HG02642 (cell line): ENCODE measurements around the gene PDXK.

ENCODE experiments used
- ATAC-seq: cut with Tn5 transposase; IDR thresholded peaks from one replicate; pipeline ENCODE4 v1.9.1; 2021; ENCODE audit warnings: mild to moderate bottlenecking; ENCODE audit not compliant: unreplicated experiment, poor library complexity

Gene PDXK

DNA sequence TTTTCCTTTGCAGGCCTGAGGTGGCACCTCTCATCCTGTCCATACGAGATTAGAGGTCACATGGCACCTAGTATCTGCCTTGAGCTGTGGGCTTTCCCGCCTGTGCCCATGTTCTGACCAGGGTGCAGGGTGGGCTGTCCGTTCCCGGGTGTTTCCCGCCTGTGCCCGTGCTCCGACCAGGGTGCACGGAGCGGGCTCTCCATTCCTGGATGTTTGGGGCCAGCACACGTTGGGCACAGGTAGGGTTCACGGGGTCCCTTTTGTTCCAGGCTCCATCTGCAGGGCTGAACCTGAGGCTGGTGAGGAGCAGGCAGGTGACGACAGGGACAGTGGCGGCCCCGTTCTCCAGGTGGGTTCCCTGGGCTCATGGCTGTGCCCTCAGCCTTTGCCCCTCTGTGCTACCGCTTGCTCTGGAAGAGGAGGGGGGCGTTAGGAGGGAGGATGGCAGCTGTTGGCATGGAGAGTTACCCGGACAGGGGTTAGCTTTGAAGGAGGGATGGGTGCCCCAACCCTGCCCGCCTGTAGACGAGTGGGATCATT lies 80.4 kb downstream of the PDXK start:
- no peak for ATAC-seq

DNA sequence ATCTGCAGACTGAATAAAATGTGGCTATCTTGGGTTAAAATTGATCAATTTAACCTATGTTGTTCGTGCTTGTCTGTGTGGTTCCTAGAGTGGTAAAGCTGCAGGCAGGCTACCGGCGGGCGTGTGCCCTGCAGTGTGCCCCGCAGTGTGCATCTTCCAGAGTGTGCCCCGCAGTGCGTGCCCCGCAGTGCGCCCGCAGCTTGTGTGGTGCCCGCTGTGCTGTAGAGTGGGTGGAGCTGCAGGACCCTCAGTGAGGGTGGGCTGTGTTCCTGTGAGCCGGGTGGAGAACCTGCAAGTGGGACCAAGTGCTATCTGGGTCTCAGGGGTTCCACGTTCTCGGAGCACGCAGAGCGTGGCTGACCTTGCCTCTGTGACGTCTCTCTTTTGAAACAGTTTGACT lies 81.2 kb downstream of the PDXK start:
- ATAC-seq = no peak

DNA sequence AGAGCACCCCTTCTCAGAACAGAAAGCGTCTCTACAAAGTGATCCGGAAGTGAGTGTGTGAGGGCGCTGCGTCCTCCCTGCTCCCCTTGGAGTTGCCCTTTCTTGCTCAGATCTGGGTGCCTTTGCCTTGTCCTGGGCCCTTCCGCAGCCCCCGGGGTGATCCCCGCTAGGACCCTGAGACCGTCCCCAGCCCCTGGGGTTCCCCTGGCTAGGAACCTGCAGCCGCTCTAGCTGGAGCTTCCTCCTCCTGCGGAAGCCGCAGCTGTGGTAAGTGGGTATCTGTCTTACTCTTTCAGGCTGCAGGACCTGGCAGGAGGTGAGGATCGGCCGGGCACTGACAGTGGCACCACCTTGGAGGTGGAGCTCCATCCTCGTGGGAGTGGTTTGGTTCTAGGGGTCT lies 81.6 kb downstream of the PDXK start:
- ATAC-seq = no peak

DNA sequence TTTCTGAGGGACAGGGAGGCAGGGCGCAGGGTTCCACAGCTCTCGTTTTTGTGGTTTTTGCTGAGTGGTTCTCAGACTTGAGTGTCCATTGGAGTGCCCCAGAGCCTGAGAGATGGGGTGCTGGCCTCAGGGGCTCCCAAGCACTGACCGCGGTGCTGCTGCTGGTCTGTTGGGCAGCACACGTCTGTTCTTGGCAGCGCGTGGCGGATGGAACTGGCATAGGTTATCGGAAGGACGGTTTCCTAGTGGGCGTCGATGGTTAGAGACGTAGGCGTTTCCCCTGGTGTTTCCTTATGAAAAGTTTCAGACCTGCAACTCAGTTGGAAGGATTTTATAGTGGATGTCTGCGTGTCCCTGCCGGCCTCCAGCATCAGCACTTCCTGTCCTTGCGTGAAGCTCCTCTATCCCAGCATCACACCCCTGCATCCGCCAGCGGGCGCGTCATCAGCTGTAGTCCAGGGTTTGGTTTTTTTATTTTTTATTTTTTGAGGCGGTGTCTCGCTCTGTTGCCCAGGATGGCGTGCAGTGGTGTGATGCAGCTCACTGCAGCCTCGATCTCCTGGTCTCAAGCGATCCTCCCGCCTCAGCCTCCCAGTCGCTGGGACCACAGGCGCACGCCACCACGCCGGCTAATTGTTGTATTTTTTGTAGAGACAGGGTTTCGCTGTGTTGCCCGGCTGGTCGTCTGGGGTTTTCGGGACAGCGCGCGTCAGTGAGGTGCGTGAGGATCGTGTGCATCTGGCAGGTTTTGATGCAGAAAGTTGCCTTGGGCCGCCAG lies 82.3 kb downstream of the PDXK start:
- ATAC-seq = no peak

DNA sequence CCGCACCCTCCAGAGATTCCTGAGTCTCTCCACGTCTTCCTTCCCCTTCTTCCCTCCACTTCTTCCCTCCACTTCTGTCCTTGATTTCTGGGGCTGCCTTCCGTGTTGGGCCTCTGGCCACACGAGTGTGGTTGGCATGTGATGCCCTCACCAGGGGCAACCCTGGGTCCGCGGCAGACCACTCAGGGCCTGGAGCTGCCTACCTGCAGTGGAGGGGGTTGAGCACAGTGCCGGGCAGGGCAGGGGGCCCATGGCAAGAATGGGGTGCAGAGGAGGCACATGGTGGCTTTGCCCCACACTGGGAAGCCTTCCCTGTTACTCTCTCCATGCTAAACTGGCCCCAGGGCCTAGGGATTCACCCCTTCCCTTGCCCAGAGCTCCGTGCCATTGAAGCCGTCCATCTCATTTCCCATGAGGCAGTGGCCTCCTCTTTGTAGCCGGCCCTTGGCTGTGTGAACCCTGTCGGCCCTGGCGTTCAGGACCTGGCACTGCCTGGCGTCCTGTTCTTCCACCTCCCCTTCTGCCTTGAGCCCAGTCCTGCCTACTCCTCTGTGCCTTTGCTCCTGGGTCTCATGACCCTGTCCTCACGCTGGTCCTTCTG lies 83.9 kb downstream of the PDXK start:
- ATAC-seq = no peak

DNA sequence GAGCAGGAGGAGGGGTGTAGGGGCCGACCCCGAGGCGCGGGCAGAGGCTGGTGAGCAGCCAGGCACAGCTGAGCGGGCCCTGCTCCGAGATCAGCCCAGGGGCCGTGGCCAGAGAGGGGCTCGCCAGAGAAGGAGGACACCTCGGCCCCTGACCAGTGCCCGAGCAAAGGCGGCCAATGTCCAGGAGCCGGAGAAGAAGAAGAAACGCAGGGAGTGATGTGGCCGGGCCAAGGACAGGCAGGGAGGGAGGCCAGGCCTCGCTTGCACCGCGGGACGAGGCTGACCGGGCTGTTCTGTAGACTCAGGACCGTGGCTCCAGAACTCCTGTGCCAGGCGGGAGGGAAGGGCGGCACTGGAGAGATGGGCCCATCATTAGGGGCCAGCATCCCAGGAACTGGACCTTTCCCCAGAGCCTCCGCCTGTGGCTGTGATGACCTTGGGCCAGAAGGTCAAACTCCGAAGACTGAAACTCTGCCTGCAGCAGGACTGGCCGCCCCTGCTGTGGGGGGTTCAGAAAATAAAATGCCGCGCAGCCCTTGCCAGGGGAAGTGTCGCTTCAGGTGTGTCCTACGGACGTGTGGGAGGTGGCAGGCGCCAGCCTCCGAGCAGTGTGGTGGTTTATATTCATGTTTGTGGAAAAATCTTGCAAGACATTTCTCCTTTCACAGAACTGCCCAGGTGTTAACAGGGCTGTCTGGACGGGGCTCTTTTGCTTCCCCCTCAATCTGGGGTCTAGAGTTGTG lies 84.8 kb downstream of the PDXK start:
- no peak for ATAC-seq

DNA sequence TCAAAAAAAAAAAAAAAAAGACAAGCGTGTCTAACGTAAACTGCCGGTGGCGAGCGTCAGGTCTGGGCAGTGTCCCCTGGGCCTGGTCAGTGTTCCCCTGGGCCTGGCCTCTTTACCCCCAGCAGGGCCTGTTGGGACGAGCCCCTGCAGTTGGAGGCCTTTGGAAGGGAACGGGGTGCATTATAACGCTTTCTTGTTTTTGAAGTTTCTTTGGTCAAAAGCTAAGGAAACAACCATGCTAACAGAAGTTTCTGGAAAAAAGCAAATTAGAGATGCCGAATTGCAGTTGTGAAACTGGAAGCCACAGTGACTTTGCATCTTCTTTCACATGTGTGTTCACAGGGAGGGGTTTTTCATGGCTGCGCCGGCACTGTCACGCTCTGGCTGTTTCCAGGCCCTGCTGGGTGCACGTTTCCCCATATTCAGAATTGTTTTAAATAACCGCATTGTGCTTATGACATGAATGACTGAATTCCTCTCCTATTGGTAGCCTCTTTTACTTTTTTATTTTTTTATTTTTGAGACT lies 86.4 kb downstream of the PDXK start:
- peak; percentile 74 for ATAC-seq

DNA sequence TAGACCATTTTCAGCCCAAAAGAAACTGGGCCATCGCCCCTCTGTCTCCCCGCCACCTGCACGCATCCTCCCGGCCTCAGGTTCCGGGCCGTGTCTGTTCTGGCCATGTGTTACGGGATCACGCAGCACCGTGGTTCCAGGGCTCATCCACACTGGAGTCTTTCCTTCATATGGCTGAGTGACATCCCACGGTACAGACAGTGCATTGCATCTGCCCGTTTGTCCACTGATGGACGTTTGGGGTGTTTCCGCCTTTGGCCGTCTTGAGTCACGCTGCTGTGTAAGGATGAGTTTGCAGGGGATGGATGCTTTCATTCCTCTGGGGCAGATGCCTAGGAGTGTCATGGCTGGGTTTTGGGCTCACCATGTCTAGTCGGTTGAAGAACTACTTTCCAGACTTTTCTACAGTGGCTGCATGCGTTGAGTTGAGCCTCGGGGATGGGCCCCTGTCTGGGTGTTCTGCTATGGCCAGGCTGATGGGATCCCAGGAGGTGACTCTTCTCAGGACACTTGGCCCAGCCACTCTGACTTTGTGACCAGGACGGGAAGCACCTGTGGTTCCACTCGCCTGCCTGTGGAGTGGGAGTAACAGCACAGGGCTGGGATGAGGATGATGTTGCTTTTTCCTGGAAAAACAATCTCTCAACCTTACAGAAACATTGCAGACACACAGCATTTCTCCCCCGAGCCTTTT lies 87.2 kb downstream of the PDXK start:
- no peak for ATAC-seq

DNA sequence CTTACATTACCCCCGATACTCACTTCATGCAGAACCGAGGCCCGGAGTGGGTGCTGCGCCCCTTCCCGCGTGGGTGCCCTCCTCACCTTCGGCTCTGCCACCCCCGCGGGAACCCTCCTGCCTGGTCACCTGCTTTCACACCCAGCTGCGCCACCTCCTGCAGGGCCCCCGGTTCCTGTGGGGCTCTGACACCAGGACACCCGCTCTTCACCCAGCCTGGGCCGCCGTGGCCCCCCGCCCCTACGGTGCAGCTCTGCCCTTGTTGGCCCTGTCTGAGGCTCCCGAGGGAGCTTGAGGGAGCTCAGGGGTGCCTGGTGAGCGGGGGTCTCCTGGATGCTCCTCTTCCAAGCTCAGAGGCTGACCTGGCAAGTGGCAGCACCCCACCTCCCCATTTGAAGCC lies 89.4 kb downstream of the PDXK start:
- no peak for ATAC-seq

DNA sequence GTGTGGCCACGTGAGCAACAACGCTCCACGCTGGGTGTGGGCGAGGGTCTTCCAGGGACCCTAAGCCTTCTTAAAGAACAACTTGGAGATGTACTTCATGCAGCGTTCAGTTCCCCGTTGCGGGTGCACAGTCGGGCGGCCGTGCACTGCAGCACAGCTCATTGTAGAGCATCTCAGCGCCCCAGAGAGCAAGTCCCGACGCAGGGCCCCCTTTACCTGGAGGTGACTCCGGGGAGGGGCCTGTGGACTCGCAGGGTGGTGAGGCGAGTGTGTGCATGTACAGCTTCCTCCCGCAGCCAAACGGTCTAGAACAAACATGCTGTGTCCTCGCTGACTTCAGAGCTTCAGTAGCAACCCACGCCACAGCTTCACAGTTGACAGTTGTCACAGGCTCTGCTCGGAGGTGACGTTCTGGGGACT lies 89.9 kb downstream of the PDXK start:
- ATAC-seq = no peak

DNA sequence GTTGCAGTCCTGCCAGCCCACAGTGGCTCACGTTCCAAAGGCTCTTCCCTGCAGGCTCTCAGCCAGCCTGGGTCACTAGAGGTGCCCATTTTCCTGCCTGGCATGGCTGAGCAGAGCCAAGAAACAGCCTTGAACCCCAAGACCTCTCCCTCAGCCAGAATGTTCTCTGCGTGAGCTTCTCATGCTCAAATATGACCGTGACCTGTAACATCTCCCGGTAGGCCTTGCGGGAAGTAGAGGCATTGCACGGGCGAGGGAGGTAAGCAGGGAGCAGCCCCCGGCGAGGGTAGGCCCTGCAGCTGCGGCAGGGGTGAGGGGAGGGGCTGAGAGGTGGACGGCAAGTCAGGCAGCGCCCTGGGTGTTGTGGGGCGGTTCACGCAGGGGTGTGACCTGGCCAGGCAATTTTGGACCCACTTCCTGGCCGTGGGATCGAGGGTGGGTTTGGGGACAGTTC lies 90.4 kb downstream of the PDXK start:
- no peak for ATAC-seq

DNA sequence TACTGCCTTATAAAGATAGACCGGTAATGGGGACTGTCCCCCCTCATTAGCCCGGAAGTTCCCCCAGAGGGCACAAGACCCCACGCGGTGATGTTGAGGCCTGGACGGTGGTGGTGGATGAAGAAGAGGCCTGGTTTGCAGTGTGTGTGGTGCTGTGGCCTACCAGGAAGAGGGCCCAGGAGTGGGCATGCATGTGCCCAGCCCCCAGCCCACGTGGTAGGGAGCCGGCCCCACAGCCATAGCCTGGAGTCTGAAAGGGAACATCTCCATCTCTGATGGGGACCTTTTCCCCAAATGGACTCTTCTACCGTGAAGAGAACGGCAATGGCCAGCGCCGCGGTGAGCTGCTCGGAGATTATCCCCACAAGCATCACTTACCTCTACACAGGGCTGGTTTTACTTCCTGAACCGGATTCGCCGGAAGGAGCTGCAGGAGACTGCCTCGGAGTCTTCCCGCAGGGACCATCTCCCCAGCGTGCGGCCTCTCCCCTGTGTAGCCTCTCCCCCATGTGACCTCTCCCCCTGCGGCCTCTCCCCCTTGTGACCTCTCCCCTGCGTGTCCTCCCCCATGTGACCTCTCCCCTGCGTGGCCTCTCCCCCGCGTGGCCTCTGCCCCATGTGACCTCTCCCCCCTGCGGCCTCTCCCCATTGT lies 91.0 kb downstream of the PDXK start:
- no peak for ATAC-seq

DNA sequence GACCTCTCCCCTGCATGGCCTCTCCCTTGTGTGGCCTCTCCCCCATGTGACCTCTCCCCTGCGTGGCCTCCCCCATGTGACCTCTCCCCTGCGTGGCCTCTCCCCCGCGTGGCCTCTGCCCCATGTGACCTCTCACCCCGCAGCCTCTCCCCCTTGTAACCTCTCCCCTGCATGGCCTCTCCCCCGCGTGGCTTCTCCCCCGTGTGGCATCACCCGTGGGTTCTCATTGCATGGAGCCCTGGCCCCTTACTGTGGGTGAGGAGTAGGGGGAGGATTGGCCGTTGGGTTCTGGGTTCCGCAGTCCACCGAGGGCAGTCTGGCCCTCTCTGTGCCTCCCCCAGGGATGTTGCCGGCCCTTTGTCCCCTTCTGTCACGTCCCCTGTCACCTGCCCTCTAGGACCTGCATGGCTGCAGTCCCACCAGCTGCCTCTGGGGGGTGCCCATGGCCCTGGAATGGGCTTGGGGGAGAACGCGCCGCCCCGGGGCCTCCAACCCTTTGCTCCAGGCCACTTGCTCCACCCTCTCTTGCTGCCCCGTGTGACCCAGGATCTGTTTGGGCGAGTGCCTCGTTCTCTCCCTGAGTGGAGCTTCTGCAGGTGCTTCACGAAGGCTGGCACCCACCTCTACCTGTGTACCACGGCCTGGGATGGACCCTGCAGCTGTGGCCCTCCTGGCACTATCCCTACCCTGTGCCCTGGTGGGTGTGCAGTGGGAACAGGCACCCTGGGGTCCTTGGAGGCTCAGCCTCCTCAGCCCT lies 91.8 kb downstream of the PDXK start:
- ATAC-seq = peak; percentile 72

DNA sequence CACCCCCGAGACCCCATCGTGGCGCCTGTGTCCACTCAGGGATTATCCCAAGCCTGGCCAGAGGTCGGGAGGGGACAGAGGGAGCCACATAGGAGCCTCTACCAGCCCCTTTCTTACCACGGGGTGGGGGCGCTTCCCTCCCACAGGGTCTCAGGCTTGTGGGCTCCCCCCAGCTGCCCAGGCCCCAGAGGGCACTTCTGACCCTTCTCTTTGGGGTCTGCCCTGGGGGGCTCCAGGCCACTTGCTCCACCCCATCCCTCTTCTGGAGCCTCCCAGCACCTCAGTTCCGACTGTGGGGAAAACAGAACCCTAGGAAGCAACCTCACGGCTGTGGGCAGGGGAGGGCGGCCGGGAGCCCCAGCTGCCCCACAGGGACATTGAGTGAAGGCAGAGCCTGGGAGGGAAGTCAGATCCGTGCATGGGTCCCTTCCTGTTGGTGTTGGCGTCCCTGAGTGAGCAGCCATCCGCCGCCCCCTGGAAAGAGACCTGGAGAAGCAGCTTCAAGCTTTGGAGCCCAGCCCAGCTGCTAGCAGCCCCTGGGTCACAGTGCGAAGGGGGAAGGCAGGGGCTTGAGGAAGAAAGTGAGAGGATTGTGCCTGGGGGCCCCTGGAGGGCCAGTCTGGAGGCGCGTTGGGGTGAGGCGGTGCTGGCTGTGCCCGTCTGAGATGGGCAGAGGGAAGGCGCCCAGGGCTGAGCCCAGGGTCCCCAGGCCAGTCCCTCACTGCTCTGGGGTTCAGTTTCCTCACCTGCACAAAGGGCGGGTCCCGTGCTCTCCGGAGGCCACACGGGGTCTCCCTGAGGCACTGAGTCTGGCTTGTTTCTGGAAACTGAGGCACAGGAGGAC lies 92.6 kb downstream of the PDXK start:
- ATAC-seq = no peak
